HG03196 (cell line): ENCODE measurements around the gene RIC8A.
"Not testable (repeated sequence)": the region's sequence is repeated elsewhere in the genome, so short reads cannot be mapped to it uniquely, and the experiment has no call there.

ENCODE experiments used
- ATAC-seq: cut with Tn5 transposase; IDR thresholded peaks from one replicate; pipeline ENCODE4 v1.9.1; 2021; ENCODE audit not compliant: unreplicated experiment

The RIC8A gene

GRCh38 chr11:207208-207862 is at the start of gene RIC8A, which contains the start of gene BET1L:
Gene RIC8A, plus strand, starts transcription at chr11:207708. Its CDS starts 1,147 bp downstream, at chr11:208855.
Gene BET1L, minus strand, starts transcription at chr11:207399. Its CDS starts 78 bp downstream, at chr11:207321.
- ATAC-seq, result peak; percentile 72

- not testable (repeated sequence) for ATAC-seq
These were observed 27.3 kb upstream of the RIC8A start for GRCh38 chr11:180242-180641.

- peak; percentile 20 for ATAC-seq
These were observed 18.2 kb upstream of the RIC8A start for GRCh38 chr11:189200-189783.

GRCh38 chr11:189843-190311 is 17.6 kb upstream of the RIC8A start:
- peak; percentile 73 for ATAC-seq

GRCh38 chr11:190546-190945 is 17.0 kb upstream of the RIC8A start:
- ATAC-seq, result not testable (repeated sequence)

- not testable (repeated sequence) for ATAC-seq
These were observed 15.7 kb upstream of the RIC8A start for GRCh38 chr11:191490-192478.

- not testable (repeated sequence) for ATAC-seq
These were observed 14.8 kb upstream of the RIC8A start, which contains the start of gene SCGB1C1 for GRCh38 chr11:192674-193128. Gene SCGB1C1, plus strand, starts transcription at chr11:193078. Its CDS starts 22 bp downstream, at chr11:193100.

- not testable (repeated sequence) for ATAC-seq
These were observed 14.0 kb upstream of the RIC8A start for GRCh38 chr11:193481-193880.

GRCh38 chr11:196786-197731 is 10.4 kb upstream of the RIC8A start:
- no peak for ATAC-seq

- ATAC-seq, result no peak
These were observed 9.7 kb upstream of the RIC8A start for GRCh38 chr11:197741-198235.

GRCh38 chr11:198236-198806 is 9.2 kb upstream of the RIC8A start:
- no peak for ATAC-seq

- ATAC-seq, result no peak
These were observed 8.4 kb upstream of the RIC8A start for GRCh38 chr11:199004-199581.

- no peak for ATAC-seq
These were observed 7.7 kb upstream of the RIC8A start for GRCh38 chr11:199782-200181.

GRCh38 chr11:200224-201003 is 7.1 kb upstream of the RIC8A start:
- no peak for ATAC-seq

GRCh38 chr11:201966-202365 is 5.5 kb upstream of the RIC8A start:
- no peak for ATAC-seq

GRCh38 chr11:202490-202889 is 5.0 kb upstream of the RIC8A start:
- ATAC-seq, result no peak

GRCh38 chr11:203056-203944 is 4.2 kb upstream of the RIC8A start:
- no peak for ATAC-seq
